ENCODE measurements around the gene DNAJB8. TPM values are rescaled to one million over a fixed set of nuclear protein-coding genes. Genes with fewer than 3 reads are reported as not detected.

Gene DNAJB8
- total and polyA plus RNA-seq, 2 donors: not detected

GRCh38 chr3:128486681-128487537 lies 20.2 kb upstream of the DNAJB8 start:
- Histone ChIP-seq H3K27ac (ENCODE audit: low read depth in 1 of 2, low read length in 1 of 2) (no peak overlapping the region), H3K4me3 (ENCODE audit: low read length in 2 of 2) (peak overlapping the region; percentile 13 to 20), H3K27me3 (ENCODE audit: control insufficient read depth in 2 of 2, insufficient read depth in 1 of 2, low read length in 1 of 2) (peaks cover 89 to 100% of the 10 kb centered on the region in 2 donors), H3K9me3 (ENCODE audit: control insufficient read depth in 2 of 2, insufficient read depth in 1 of 2, low read length in 1 of 2) (peaks cover 0 to 10% of the 10 kb centered on the region in 2 donors), H3K4me1 (ENCODE audit: control insufficient read depth in 2 of 2, insufficient read depth in 2 of 2, low read length in 2 of 2) (peaks cover 13 to 50% of the 10 kb centered on the region in 2 donors), H3K36me3 (ENCODE audit: control insufficient read depth in 2 of 2, insufficient read depth in 2 of 2, low read length in 1 of 2) (no peaks in the 10 kb centered on the region)
- no peak for DNase-seq (ENCODE audit: low read depth in 6 of 9, low spot score in 9 of 9)
- WGBS: 2% methylated on average over 75 of the region's 75 CpGs

DNA sequence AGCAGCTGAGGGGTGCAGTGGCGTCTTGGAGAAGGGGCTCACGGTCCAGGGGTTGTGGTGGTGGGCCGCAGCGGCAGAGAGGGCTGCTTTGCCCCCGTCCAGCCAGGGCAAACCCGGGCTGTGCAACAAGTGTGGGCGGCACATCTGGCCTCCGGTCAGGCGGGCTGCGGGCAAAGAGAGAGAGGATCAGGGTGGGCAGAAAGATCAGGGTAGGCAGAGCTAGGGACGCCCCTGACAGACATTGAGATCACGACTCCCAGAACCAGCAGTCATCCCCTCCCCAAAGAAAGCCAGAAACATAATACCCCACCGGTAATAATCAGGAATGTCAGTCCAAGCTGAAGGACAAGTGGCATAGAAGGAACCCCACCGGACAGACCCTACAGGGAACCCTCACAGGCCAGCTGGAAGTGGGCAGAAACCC lies 19.5 kb upstream of the DNAJB8 start:
- Histone ChIP-seq H3K36me3 (ENCODE audit: control insufficient read depth in 2 of 2, insufficient read depth in 2 of 2, low read length in 1 of 2) (no peaks in the 10 kb centered on the region), H3K4me3 (ENCODE audit: low read length in 2 of 2) (no peak overlapping the region), H3K27ac (ENCODE audit: low read depth in 1 of 2, low read length in 1 of 2) (no peak overlapping the region), H3K9me3 (ENCODE audit: control insufficient read depth in 2 of 2, insufficient read depth in 1 of 2, low read length in 1 of 2) (peaks cover 0 to 10% of the 10 kb centered on the region in 2 donors), H3K4me1 (ENCODE audit: control insufficient read depth in 2 of 2, insufficient read depth in 2 of 2, low read length in 2 of 2) (peaks cover 13 to 46% of the 10 kb centered on the region in 2 donors), H3K27me3 (ENCODE audit: control insufficient read depth in 2 of 2, insufficient read depth in 1 of 2, low read length in 1 of 2) (peaks cover 88 to 100% of the 10 kb centered on the region in 2 donors)
- DNase-seq (ENCODE audit: low read depth in 6 of 9, low spot score in 9 of 9): no peak
- WGBS: 20% methylated on average over 14 of the region's 14 CpGs

GRCh38 chr3:128485282-128486204 lies 18.9 kb upstream of the DNAJB8 start:
- 49% methylated on average over 29 of the region's 29 CpGs for WGBS
- Histone ChIP-seq H3K36me3 (ENCODE audit: control insufficient read depth in 2 of 2, insufficient read depth in 2 of 2, low read length in 1 of 2) (no peaks in the 10 kb centered on the region), H3K4me1 (ENCODE audit: control insufficient read depth in 2 of 2, insufficient read depth in 2 of 2, low read length in 2 of 2) (peaks cover 13 to 46% of the 10 kb centered on the region in 2 donors), H3K4me3 (ENCODE audit: low read length in 2 of 2) (no peak overlapping the region), H3K27ac (ENCODE audit: low read depth in 1 of 2, low read length in 1 of 2) (no peak overlapping the region), H3K9me3 (ENCODE audit: control insufficient read depth in 2 of 2, insufficient read depth in 1 of 2, low read length in 1 of 2) (peaks cover 0 to 10% of the 10 kb centered on the region in 2 donors), H3K27me3 (ENCODE audit: control insufficient read depth in 2 of 2, insufficient read depth in 1 of 2, low read length in 1 of 2) (peaks cover 81 to 100% of the 10 kb centered on the region in 2 donors)
- DNase-seq (ENCODE audit: low read depth in 6 of 9, low spot score in 9 of 9): no peak

DNA sequence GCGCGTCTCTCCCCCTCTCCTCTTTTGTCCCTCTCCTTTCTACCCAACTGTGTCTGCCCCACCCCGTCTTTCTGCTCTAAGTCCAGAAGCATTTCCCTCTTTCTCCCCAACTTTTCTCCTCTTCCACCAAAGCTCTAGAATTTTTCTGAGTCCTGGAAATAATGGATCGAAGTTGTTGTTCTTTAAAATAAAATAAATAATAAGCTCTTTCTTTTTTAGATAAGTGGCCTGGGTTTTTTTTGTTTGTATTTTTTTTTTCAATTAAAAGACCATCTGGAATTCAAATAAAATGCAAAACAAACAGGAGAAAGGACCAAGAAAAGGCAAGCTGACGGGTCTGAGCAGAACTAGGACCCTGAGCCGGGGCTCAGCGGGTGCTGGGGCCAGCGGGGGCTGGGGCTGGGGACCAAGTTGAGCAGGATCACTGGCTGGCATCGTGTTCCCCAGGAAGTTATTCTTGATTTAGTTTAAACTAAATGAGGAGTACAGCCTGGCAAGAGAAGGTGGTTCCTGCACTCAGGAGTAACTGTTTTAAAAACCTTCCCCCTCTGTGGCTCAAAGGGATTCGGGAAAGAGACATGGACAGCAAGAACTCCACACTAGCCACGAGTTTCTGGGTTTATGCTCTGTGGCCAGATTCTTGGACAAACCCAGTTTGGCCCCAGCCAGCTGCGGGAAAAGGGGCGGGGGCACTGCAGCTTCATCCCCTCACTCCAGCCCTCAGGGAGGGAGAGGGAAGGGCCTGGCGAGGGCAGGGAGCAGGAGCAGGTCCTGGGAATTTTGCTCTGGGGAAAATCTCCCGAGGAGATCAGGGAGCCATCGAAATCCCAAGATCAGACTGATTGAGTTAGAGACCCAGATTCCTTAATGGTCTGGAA lies 18.0 kb upstream of the DNAJB8 start:
- Histone ChIP-seq H3K27me3 (ENCODE audit: control insufficient read depth in 2 of 2, insufficient read depth in 1 of 2, low read length in 1 of 2) (peaks cover 76 to 100% of the 10 kb centered on the region in 2 donors), H3K36me3 (ENCODE audit: control insufficient read depth in 2 of 2, insufficient read depth in 2 of 2, low read length in 1 of 2) (no peaks in the 10 kb centered on the region), H3K4me1 (ENCODE audit: control insufficient read depth in 2 of 2, insufficient read depth in 2 of 2, low read length in 2 of 2) (peaks cover 13 to 37% of the 10 kb centered on the region in 2 donors), H3K4me3 (ENCODE audit: low read length in 2 of 2) (no peak overlapping the region), H3K27ac (ENCODE audit: low read depth in 1 of 2, low read length in 1 of 2) (no peak overlapping the region), H3K9me3 (ENCODE audit: control insufficient read depth in 2 of 2, insufficient read depth in 1 of 2, low read length in 1 of 2) (peaks cover 0 to 10% of the 10 kb centered on the region in 2 donors)
- no peak for DNase-seq (ENCODE audit: low read depth in 6 of 9, low spot score in 9 of 9)
- 40% methylated on average over 16 of the region's 16 CpGs for WGBS

DNA sequence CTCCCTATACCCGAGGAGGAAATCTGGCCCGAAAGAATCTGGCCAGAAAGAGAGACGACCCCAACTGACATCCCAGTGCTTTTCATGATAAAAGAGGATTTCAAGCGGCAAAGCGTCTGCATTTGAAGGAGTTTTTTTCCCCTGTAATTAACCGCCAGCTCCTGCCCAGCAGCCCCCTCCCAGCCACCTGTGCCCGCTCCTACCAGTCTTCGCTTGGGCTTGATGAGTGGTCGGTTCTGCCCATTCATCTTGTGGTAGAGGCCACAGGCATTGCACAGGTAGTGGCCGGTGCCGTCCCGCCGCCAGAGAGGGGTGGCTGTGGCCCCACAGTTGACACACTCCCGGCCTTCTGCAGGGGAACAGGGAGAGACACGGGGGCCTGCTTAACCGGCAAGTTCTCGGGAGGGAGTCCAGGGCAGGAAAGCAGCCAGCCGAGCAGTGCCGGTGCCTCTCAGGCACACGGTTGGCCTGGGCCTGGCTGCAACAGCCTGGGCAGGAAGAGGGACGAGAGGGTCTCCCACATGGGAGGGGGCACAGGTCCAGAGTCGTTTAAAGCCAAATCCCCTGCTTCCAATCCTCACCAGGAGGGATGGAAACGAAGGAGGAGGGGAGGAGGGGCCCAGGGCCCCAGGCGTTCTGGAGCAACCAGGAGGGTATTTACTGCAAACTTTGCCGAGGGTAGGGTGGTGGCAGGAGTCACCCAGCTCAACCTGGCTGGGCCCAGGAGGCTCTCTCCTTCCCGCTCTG lies 17.1 kb upstream of the DNAJB8 start:
- Histone ChIP-seq H3K27ac (ENCODE audit: low read depth in 1 of 2, low read length in 1 of 2) (peak overlapping the region in 1 of 2 donors; percentile 18), H3K9me3 (ENCODE audit: control insufficient read depth in 2 of 2, insufficient read depth in 1 of 2, low read length in 1 of 2) (peaks cover 0 to 8% of the 10 kb centered on the region in 2 donors), H3K27me3 (ENCODE audit: control insufficient read depth in 2 of 2, insufficient read depth in 1 of 2, low read length in 1 of 2) (peaks cover 68 to 99% of the 10 kb centered on the region in 2 donors), H3K36me3 (ENCODE audit: control insufficient read depth in 2 of 2, insufficient read depth in 2 of 2, low read length in 1 of 2) (no peaks in the 10 kb centered on the region), H3K4me1 (ENCODE audit: control insufficient read depth in 2 of 2, insufficient read depth in 2 of 2, low read length in 2 of 2) (peaks cover 9 to 31% of the 10 kb centered on the region in 2 donors), H3K4me3 (ENCODE audit: low read length in 2 of 2) (no peak overlapping the region)
- DNase-seq (ENCODE audit: low read depth in 6 of 9, low spot score in 9 of 9): no peak
- 7% methylated on average over 26 of the region's 26 CpGs for WGBS

GRCh38 chr3:128482666-128483656 lies 16.3 kb upstream of the DNAJB8 start:
- WGBS: 5% methylated on average over 33 of the region's 33 CpGs
- Histone ChIP-seq H3K27me3 (ENCODE audit: control insufficient read depth in 2 of 2, insufficient read depth in 1 of 2, low read length in 1 of 2) (peaks cover 62 to 92% of the 10 kb centered on the region in 2 donors), H3K9me3 (ENCODE audit: control insufficient read depth in 2 of 2, insufficient read depth in 1 of 2, low read length in 1 of 2) (peaks cover 0 to under 1% of the 10 kb centered on the region in 2 donors), H3K4me1 (ENCODE audit: control insufficient read depth in 2 of 2, insufficient read depth in 2 of 2, low read length in 2 of 2) (peaks cover 4 to 23% of the 10 kb centered on the region in 2 donors), H3K4me3 (ENCODE audit: low read length in 2 of 2) (no peak overlapping the region), H3K36me3 (ENCODE audit: control insufficient read depth in 2 of 2, insufficient read depth in 2 of 2, low read length in 1 of 2) (no peaks in the 10 kb centered on the region), H3K27ac (ENCODE audit: low read depth in 1 of 2, low read length in 1 of 2) (peak overlapping the region in 1 of 2 donors; percentile 18)
- DNase-seq (ENCODE audit: low read depth in 6 of 9, low spot score in 9 of 9): no peak

- no peak for DNase-seq (ENCODE audit: low read depth in 6 of 9, low spot score in 9 of 9)
- 84% methylated on average over 11 of the region's 11 CpGs for WGBS
- H3K9me3 ChIP-seq (ENCODE audit: control insufficient read depth in 2 of 2, insufficient read depth in 1 of 2, low read length in 1 of 2): no peaks in the 10 kb centered on the region
- H3K36me3 ChIP-seq (ENCODE audit: control insufficient read depth in 2 of 2, insufficient read depth in 2 of 2, low read length in 1 of 2): no peaks in the 10 kb centered on the region
- H3K27me3 ChIP-seq (ENCODE audit: control insufficient read depth in 2 of 2, insufficient read depth in 1 of 2, low read length in 1 of 2): peaks cover 56 to 86% of the 10 kb centered on the region in 2 donors
- H3K4me3 ChIP-seq (ENCODE audit: low read length in 2 of 2): no peak overlapping the region
- peaks cover 4 to 18% of the 10 kb centered on the region in 2 donors for H3K4me1 ChIP-seq (ENCODE audit: control insufficient read depth in 2 of 2, insufficient read depth in 2 of 2, low read length in 2 of 2)
- no peak overlapping the region for H3K27ac ChIP-seq (ENCODE audit: low read depth in 1 of 2, low read length in 1 of 2)
Observed at GRCh38 chr3:128482175-128482574, 15.5 kb upstream of the DNAJB8 start.
